GM12892 (cell line): ENCODE measurements around the gene HYAL1. TPM values are rescaled to one million over a fixed set of nuclear protein-coding genes. Genes with fewer than 3 reads are reported as not detected.

Experiments
- DNase-seq: peaks from one replicate; pipeline ENCODE4 v3.0.0; 2011; ENCODE audit not compliant: insufficient read length
- FAIRE-seq: peaks from 2 replicates; lab custom pipeline; 2011; peaks lifted over from hg19 to GRCh38; lab: Jason Lieb, UNC
- POLR2A ChIP-seq: IDR thresholded peaks from 2 replicates; pipeline ENCODE4 v1.6.1; 2011; ENCODE audit warnings: low read depth, low read length, control low read depth
- POLR2AphosphoS5 ChIP-seq: IDR thresholded peaks from 2 replicates; pipeline ENCODE4 v1.6.1; 2011; ENCODE audit warnings: low read depth, low read length, control low read depth
- TAF1 ChIP-seq: IDR thresholded peaks from 2 replicates; pipeline ENCODE4 v1.6.1; 2011; ENCODE audit warnings: low read depth, mild to moderate bottlenecking, control low read depth, low read length, borderline replicate concordance
- polyA plus RNA-seq: library from polyadenylated mRNA; unstranded; fragments of >200 nt; gene quantifications from one replicate; pipeline ENCODE4 v1.2.1, GENCODE V29; 2012; ENCODE audit warnings: missing spikeins, inconsistent platforms; ENCODE audit not compliant: missing spikeins

Gene HYAL1, protein sequence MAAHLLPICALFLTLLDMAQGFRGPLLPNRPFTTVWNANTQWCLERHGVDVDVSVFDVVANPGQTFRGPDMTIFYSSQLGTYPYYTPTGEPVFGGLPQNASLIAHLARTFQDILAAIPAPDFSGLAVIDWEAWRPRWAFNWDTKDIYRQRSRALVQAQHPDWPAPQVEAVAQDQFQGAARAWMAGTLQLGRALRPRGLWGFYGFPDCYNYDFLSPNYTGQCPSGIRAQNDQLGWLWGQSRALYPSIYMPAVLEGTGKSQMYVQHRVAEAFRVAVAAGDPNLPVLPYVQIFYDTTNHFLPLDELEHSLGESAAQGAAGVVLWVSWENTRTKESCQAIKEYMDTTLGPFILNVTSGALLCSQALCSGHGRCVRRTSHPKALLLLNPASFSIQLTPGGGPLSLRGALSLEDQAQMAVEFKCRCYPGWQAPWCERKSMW
- 0.49 TPM for polyA plus RNA-seq

DNA sequence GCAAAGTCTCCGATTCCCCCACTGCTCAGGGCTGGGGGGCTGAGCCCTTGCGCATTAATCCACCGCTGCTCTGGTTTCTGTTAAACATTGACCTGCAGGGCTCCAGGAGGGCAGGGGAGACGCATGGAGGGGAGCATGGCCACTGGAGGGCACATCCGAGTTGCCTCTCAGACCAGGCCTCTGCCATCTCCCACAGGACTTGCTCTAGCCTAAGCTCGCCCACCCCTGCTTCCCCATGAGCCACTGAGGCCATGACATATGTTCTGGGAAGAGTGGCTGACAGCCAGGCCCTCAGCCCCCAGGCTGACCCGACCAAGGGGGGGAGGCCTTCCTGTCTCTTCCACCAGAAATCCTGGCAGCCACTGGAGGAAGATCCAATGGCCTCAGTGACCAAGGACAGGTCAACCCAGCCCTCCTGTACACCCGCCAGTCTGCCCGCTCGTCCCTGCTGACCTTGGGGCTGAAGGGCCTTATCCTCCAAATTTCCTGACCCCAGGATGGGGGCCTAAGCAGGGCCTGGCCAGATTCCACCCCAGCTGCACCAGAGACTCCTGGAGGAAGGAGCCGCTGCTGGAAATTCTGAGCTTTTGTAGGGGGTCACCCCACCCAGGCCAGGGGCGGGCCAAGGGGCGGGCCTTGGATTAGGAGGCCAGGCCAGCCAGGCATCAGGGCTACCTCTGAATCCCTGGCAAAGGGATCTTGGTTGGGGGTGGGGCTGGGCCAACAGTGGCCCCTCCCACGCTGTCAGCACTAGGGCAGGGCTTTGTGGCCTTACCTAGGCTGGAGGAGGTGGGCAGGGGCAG is at the start of gene HYAL1:
HYAL1 (minus strand) TSS at position 562 of the 803 bp plus-strand sequence. CDS start 618 bp downstream, outside the sequence.
- no peak for FAIRE-seq

DNA sequence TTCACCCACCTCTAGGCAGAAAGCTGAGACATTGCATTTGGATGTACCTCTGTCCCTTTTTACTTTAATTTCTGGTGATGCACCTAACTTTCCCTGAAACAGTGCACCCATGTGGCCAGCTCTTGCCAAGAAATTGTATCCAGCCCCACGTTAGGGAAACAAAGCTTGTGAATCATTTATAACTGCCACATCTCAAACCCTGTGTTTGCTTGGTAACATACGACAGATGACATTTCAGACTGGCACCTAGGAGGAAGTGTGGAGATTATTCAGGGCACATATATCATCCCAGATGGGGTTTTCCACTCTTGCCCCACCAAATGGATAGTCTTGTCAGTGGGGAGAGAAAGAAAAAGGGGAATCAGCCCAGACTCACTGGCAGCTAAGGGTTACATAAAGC is 49.4 kb upstream of the HYAL1 start:
- TF ChIP-seq TAF1 (no peak), POLR2A (no peak), POLR2AphosphoS5 (no peak)
- DNase-seq (no peak), FAIRE-seq (no peak)

More for the DNA sequence above, at the start of gene HYAL1:
- no peak for DNase-seq
- no peak for TF ChIP-seq POLR2A
- TF ChIP-seq TAF1: no peak
- TF ChIP-seq POLR2AphosphoS5: no peak

DNA sequence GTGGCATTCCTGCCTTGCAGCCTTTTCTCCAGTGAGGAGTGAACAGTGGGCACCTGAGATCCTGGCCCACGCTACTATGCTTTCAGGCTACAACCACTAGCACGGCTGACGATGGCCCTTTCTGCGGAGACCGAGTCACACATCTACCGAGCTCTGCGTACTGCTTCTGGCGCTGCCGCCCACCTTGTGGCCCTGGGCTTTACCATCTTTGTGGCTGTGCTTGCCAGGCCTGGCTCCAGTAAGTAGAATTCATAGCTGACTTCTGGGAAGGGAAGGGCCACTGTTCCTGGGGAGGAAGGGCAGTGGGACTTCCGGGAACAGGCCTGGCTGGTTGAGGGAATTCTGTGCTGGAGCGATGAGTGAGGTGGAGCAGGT is 47.9 kb upstream of the HYAL1 start:
- TF ChIP-seq POLR2A (no peak), POLR2AphosphoS5 (no peak), TAF1 (no peak)
- no peak for DNase-seq
- FAIRE-seq: no peak

DNA sequence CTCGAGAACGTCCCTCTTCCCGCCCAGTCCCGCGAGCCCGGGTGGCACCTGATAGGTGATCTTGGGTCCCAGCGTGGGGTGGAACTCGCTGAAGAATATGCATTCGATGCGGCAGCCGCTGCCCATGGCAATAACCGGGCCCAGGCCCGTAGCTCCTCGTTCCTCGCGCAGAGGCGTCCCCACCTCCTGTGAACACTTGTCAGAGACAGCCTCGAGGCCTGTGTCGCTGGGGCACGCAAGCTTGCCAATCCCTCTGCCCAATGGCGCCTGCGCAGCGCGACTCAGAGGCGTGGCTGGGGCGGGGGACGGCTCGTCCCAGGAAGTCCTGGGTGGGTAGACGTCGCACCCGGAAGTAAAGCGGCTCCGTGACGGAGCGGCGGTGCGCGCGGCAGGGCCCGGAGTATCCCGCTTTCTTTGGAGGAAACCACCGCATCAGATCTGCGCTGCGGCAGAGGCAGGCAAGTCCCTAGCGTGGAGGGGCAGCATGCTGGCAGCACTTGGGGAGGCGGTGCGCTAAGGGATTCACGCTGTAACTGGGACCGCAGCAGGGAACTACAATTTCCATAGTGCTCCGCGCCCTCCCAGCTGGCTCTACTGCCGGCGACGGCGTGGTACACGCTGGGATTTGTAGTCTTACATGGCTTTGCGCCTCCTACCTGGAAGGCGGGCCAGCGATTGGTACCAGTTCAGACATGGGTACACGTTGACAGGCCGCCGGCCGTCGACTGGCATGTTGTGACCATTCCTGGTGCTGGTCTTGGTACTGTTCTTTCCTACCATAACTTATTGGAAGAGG is 47.4 kb upstream of the HYAL1 start, which contains the start of the genes CYB561D2 and NPRL2:
CYB561D2 (plus strand) TSS at position 336 of the 796 bp plus-strand sequence. CDS start 572 bp downstream, outside the sequence.
NPRL2 (minus strand) TSS at position 249 of the 796 bp plus-strand sequence; CDS start at position 126, 123 bp downstream.
- FAIRE-seq (peak; percentile 99), DNase-seq (peak; percentile 99)
- TF ChIP-seq POLR2AphosphoS5: peak; percentile 94
- peak; percentile 76 for TF ChIP-seq TAF1
- TF ChIP-seq POLR2A: peak; percentile 97

DNA sequence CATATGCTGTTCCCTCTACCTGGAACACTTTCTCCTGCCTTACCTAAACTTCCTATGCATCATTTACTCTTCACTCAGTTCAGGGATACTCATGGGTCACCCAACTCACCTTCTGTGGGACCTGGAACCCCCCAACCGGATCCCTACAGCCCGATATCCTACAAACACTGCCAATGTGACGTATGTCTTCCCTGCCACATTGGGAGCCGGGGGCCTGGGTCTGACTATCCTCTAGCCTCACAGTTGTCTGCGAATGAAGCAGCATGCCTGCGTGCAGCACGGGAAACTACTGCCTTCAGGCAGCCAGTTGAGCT is 46.8 kb upstream of the HYAL1 start:
- FAIRE-seq: no peak
- DNase-seq: no peak
- no peak for TF ChIP-seq POLR2A
- TF ChIP-seq POLR2AphosphoS5: no peak
- no peak for TF ChIP-seq TAF1

DNA sequence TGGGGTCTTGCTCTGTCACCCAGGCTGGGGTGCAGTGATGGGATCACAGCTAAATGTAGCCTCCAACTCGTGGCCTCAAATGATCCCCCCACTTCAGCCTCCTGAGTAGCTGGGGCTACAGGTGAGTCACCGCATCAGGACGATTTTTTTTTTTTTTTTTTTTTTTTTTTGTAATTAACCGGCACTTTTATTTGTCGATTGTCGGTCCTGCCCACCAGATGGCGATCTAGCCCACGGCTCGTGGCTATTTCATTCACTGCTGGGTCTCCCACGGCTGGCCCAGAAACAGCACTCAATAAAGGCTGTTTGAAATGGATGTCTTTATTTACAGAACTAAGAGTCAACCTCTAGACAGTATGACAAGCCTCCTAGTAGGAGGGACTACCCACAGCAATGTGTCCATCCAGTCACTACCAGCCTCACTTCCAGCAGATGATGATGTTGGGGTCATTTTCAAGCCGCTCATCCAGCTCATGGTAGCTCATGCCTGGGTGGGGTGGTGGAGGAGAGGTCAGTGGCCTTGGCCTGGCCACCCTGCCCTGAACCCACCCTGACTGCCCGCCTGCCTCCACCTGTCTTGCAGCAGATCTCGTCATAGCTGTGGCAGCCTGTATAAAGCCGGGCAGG is 43.9 kb upstream of the HYAL1 start:
- peak; percentile 84 for FAIRE-seq
- DNase-seq: no peak

DNA sequence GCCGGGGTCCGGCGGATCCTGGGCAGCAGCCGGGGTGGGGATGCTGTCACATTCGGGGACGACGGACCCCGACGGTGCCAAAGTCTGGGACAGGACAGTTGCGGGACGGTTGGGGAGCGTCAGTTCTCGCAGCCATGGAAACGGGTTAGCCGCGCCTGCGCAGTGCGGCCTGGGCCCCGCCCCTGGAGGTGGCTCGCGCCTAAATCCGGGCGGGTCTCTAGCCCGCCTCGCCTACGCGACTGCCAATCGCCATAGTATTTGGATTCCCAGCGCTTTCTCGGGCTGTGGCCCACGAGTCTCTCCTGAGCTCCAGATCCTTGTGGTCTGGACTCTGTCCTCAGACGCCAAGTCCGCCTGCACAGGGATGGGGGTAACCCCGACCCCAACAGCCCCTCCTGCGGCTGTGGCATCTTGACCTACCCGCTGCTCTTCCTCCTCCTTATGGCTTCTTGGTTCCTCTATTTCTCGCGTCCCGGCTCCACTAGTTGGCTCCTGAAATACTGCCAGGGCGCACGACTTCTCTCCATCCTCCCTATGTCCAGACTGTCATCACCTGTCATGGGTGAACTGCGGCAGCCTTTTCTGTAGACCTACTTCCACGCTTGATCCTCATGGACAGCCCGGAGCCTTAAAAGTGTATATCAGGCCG is 42.3 kb upstream of the HYAL1 start, which contains the start of gene ZMYND10:
ZMYND10 (minus strand) TSS at position 147 of the 649 bp plus-strand sequence. CDS start 153 bp downstream, outside the sequence.
- TF ChIP-seq POLR2AphosphoS5 (no peak), POLR2A (no peak), TAF1 (no peak)
- DNase-seq (peak; percentile 76), FAIRE-seq (peak; percentile 88)

More for the DNA sequence above, 43.9 kb upstream of the HYAL1 start:
- no peak for TF ChIP-seq POLR2A
- no peak for TF ChIP-seq POLR2AphosphoS5
- TF ChIP-seq TAF1: no peak

DNA sequence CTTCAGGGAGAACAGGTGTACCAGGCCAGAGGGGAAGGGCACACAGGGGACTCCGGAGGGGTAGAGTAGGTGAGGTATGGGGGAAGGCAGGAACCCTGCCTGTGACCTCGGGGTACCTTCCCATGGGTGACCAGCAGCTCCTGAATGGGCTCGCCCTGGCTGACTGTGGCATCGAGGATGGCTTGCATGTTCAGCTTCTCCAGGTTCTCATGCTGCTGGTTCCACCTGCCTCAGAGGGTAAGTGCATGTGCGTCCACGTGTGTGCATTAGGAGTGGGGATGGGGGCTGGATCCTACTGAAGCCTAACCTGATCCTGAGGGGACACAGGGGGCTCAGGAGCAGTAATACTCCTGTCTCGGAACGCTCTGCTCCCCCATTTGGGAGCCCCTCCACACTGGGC is 41.6 kb upstream of the HYAL1 start:
- DNase-seq: no peak
- TF ChIP-seq POLR2AphosphoS5 (no peak), TAF1 (no peak), POLR2A (no peak)
- FAIRE-seq: no peak

DNA sequence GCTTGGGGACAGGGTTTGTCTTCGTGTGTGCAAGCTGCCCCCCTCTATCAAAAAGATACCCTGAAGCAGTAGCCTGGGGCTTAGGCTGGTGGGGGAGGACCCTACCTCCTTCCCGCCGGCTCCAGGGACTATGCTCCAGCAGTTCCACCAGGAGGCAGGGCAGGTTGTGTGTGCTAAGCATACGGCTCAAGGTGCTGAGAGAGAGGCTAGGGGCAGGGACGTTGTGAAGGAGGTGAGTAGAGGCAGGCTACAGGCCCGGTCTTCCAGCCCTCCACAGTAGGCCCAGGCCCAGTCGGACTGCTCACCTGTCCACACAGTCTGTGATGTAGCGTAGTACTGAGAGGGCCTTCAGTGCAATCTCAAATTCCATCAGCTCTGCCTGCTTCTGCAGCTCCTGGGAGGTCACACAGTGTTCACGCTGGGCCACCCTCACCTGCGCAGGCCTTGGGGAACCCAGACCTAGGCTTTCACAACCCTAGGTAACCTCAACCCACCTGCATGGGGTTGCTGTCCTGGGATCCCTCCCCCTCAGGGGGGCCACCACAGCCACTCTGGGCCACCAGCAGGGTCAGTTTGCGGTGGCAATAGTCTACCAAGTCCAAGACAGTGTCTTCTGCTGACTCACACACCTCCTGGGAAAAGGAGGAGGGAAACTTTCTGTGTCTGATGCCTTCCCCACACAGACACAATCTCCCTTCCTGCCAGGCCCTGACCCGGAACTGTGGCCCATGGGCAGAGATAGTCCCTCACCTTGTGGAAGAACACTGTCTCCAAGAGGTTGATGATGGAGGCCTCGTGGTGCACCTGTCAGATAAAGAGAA is 39.6 kb upstream of the HYAL1 start:
- TF ChIP-seq TAF1 (no peak), POLR2A (no peak), POLR2AphosphoS5 (no peak)
- no peak for FAIRE-seq
- no peak for DNase-seq
